Measurements from ENCODE around the gene SUFU. TPM values are rescaled to one million over a fixed set of nuclear protein-coding genes. Genes with fewer than 3 reads are reported as not detected.

Gene SUFU
- total RNA-seq, 1 donor from 2014 or later, result 0.79 TPM

- no peaks in the 10 kb centered on the region for H3K36me3 ChIP-seq (ENCODE audit: control insufficient read depth, insufficient read depth, low read length)
- FAIRE-seq (no peak), DNase-seq (ENCODE audit: low read depth) (peak; percentile 39)
- H3K4me3 ChIP-seq (ENCODE audit: low read depth, low read length), result no peak overlapping the region
- H3K27me3 ChIP-seq (ENCODE audit: control insufficient read depth, insufficient read depth, low read length), result no peaks in the 10 kb centered on the region
- TF ChIP-seq CTCF (IDR thresholded peaks at IDR 0.05; ENCODE audit: insufficient read depth, low read length, severe bottlenecking), result peak; percentile 45
Measured at GRCh38 chr10:102540023-102540422, 36.3 kb downstream of the SUFU start.

- no peak for FAIRE-seq
Measured at GRCh38 chr10:102542800-102543418, 39.1 kb downstream of the SUFU start.

GRCh38 chr10:102545265-102545871, 41.6 kb downstream of the SUFU start:
- no peak overlapping the region for H3K4me3 ChIP-seq (ENCODE audit: low read depth, low read length)
- FAIRE-seq, result no peak
- H3K36me3 ChIP-seq (ENCODE audit: control insufficient read depth, insufficient read depth, low read length), result no peaks in the 10 kb centered on the region
- DNase-seq (ENCODE audit: low read depth), result no peak
- no peak for TF ChIP-seq CTCF (IDR thresholded peaks at IDR 0.05; ENCODE audit: insufficient read depth, low read length, severe bottlenecking)
- no peaks in the 10 kb centered on the region for H3K27me3 ChIP-seq (ENCODE audit: control insufficient read depth, insufficient read depth, low read length)

More at GRCh38 chr10:102542800-102543418, 39.1 kb downstream of the SUFU start:
- no peak for TF ChIP-seq CTCF (IDR thresholded peaks at IDR 0.05; ENCODE audit: insufficient read depth, low read length, severe bottlenecking)
- no peaks in the 10 kb centered on the region for H3K36me3 ChIP-seq (ENCODE audit: control insufficient read depth, insufficient read depth, low read length)
- peak; percentile 41 for DNase-seq (ENCODE audit: low read depth)
- no peak overlapping the region for H3K4me3 ChIP-seq (ENCODE audit: low read depth, low read length)
- no peaks in the 10 kb centered on the region for H3K27me3 ChIP-seq (ENCODE audit: control insufficient read depth, insufficient read depth, low read length)

GRCh38 chr10:102545997-102546396, 42.2 kb downstream of the SUFU start:
- Histone ChIP-seq H3K4me3 (ENCODE audit: low read depth, low read length) (no peak overlapping the region), H3K27me3 (ENCODE audit: control insufficient read depth, insufficient read depth, low read length) (no peaks in the 10 kb centered on the region), H3K36me3 (ENCODE audit: control insufficient read depth, insufficient read depth, low read length) (no peaks in the 10 kb centered on the region)
- DNase-seq (ENCODE audit: low read depth) (no peak), FAIRE-seq (no peak)
- TF ChIP-seq CTCF (IDR thresholded peaks at IDR 0.05; ENCODE audit: insufficient read depth, low read length, severe bottlenecking), result no peak

GRCh38 chr10:102546606-102547320, 43.0 kb downstream of the SUFU start:
- no peak for TF ChIP-seq CTCF (IDR thresholded peaks at IDR 0.05; ENCODE audit: insufficient read depth, low read length, severe bottlenecking)
- FAIRE-seq, result no peak
- no peak for DNase-seq (ENCODE audit: low read depth)
- no peak overlapping the region for H3K4me3 ChIP-seq (ENCODE audit: low read depth, low read length)
- no peaks in the 10 kb centered on the region for H3K27me3 ChIP-seq (ENCODE audit: control insufficient read depth, insufficient read depth, low read length)
- H3K36me3 ChIP-seq (ENCODE audit: control insufficient read depth, insufficient read depth, low read length), result no peaks in the 10 kb centered on the region

Data from bronchial epithelial cell (primary cell).